ENCODE results near the gene KDM3A. TPM values are rescaled to one million over a fixed set of nuclear protein-coding genes. Genes with fewer than 3 reads are reported as not detected.

KDM3A gene
- total and polyA plus RNA-seq, 9 of the 15 experiments (the other 6 are each of a cell fraction or from before 2014, with no cell fraction given), result 7.5 to 95.4 (median 24.8) TPM

- TF ChIP-seq XRCC5 (IDR thresholded peaks at IDR 0.05; ENCODE audit: low read depth, low read length) (peak; percentile 95), POLR2A (conservative IDR thresholded peaks at IDR 0.05) (no peak), HES1 (IDR thresholded peaks at IDR 0.05; ENCODE audit: low read depth) (peak; percentile 92), RERE (CRISPR knock-in tag; IDR thresholded peaks at IDR 0.05; ENCODE audit: borderline replicate concordance) (no peak), MITF (IDR thresholded peaks at IDR 0.05) (no peak), SNIP1 (IDR thresholded peaks at IDR 0.05; ENCODE audit: low read depth) (no peak), ZNF644 (tag; IDR thresholded peaks at IDR 0.05; ENCODE audit: low read depth) (no peak; the same call in 1 of the 2 replicates), PREB (CRISPR knock-in tag; IDR thresholded peaks at IDR 0.05) (no peak), NCOA1 (IDR thresholded peaks at IDR 0.05; ENCODE audit: low read depth) (peak; percentile 90), CHD1 (IDR thresholded peaks at IDR 0.05; ENCODE audit: low read length) (no peak), POLR2AphosphoS5 (IDR thresholded peaks at IDR 0.05; ENCODE audit: control insufficient read depth, insufficient read depth, low read depth, low read length) (no peak; the same call in 1 of the 2 replicates), CBFA2T3 (IDR thresholded peaks at IDR 0.05) (peak; percentile 79), SIRT6 (IDR thresholded peaks at IDR 0.05; ENCODE audit: low read depth, low read length) (no peak), HLTF (IDR thresholded peaks at IDR 0.05) (peak; percentile 97), CREB5 (CRISPR knock-in tag; IDR thresholded peaks at IDR 0.05) (no peak), KDM2B (CRISPR knock-in tag; IDR thresholded peaks at IDR 0.05) (no peak), HDAC1 (IDR thresholded peaks at IDR 0.05) (peak; percentile 69 to 76; a peak in 3 of 4 replicates)
Observed at GRCh38 chr2:86440631-86441391, at the start of gene KDM3A (continued).
